ENCODE results near the gene CUX1. TPM values are rescaled to one million over a fixed set of nuclear protein-coding genes. Genes with fewer than 3 reads are reported as not detected.

Gene CUX1
- total RNA-seq, 1 experiment from 2014 or later: 53.5 TPM

DNA sequence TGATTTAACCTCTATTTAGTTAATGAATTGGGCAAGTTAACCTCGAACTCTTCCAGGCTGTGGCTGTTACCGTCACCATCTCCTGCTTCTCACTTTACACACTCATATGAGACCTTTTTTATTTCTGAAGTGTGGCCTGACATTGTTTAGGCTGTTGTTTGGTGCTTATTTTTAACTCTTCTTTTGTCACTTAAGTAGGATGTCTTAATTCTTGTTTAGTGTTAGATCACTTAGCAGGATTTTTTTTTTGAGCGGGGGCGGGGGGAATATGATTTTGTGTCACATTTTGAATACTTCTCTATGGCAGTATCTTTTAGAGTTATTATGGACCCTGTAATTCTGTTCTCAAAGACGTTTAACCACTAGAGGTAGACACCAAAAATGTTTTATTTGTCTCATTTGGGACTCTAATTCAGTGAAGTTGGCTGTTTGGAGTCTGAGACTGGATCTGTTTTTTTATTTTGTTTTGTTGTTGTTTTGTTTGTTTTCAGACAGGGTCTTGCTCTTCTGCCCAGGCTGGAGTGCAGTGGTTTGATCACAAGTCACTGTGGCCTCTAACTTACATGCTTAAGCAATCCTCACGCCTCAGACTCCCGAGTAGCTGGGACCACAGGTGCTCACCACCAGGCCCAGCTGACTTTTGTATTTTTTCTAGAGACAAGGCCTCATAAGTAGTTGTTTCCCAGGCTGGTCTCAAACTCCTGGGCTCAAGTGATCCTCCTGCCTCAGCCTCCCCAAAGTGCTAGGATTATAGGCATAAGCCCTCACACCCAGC lies 73.5 kb downstream of the CUX1 start:
- no peaks in the 10 kb centered on the region for H4K20me1 ChIP-seq (ENCODE audit: control insufficient read depth, insufficient read depth, insufficient read length)
- H4K8ac ChIP-seq (replicated peaks; ENCODE audit: insufficient read length, low read depth, low read length): no peak overlapping the region
- peak overlapping the region in 2 of 3 experiments; percentile 0 to 10; a peak in 3 of 7 replicates for H3K27ac Mint-ChIP-seq

More for the DNA sequence above, 73.5 kb downstream of the CUX1 start:
- H3K79me2 ChIP-seq (ENCODE audit: insufficient read depth, low read length): peaks cover 40% of the 10 kb centered on the region; the same call in 1 of the 2 replicates
- no peak overlapping the region for H2BK15ac ChIP-seq (ENCODE audit: low read depth, low read length)
- H3K9me3 Mint-ChIP-seq: no peaks in the 10 kb centered on the region
- H2AFZ ChIP-seq (ENCODE audit: low read length): no peak overlapping the region
- peaks cover 29 to 30% of the 10 kb centered on the region in 2 experiments for H3K4me1 Mint-ChIP-seq
- DNase-seq: no peak
- H3K27me3 ChIP-seq (ENCODE audit: insufficient read depth, low read length): no peaks in the 10 kb centered on the region
- no peak overlapping the region for H4K5ac ChIP-seq (ENCODE audit: insufficient read length, low read depth, low read length)
- no peak overlapping the region for H3K18ac ChIP-seq (ENCODE audit: insufficient read length, low read depth, low read length)
- no peaks in the 10 kb centered on the region for H3K4me1 ChIP-seq (ENCODE audit: insufficient read depth, low read length)
- H2BK5ac ChIP-seq (ENCODE audit: insufficient read length, low read length): no peak overlapping the region
- no peaks in the 10 kb centered on the region for H3K27me3 Mint-ChIP-seq (ENCODE audit: low read depth)
- TF ChIP-seq, protein P1, sequence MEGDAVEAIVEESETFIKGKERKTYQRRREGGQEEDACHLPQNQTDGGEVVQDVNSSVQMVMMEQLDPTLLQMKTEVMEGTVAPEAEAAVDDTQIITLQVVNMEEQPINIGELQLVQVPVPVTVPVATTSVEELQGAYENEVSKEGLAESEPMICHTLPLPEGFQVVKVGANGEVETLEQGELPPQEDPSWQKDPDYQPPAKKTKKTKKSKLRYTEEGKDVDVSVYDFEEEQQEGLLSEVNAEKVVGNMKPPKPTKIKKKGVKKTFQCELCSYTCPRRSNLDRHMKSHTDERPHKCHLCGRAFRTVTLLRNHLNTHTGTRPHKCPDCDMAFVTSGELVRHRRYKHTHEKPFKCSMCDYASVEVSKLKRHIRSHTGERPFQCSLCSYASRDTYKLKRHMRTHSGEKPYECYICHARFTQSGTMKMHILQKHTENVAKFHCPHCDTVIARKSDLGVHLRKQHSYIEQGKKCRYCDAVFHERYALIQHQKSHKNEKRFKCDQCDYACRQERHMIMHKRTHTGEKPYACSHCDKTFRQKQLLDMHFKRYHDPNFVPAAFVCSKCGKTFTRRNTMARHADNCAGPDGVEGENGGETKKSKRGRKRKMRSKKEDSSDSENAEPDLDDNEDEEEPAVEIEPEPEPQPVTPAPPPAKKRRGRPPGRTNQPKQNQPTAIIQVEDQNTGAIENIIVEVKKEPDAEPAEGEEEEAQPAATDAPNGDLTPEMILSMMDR (conservative IDR thresholded peaks at IDR 0.05): no peak
- no peak overlapping the region for H3K14ac ChIP-seq (ENCODE audit: insufficient read depth, low read length)
- H3T11ph ChIP-seq (ENCODE audit: low read length): no peak overlapping the region
- no peak overlapping the region for H3K4me2 ChIP-seq (ENCODE audit: insufficient read depth, insufficient read length, low read length)
- H3K79me1 ChIP-seq (ENCODE audit: insufficient read depth, low read depth, low read length, poor library complexity, severe bottlenecking): peaks cover 15% of the 10 kb centered on the region
- no peak overlapping the region for H3K56ac ChIP-seq (ENCODE audit: insufficient read length, low read depth, low read length)
- no peaks in the 10 kb centered on the region for H3K23me2 ChIP-seq (ENCODE audit: insufficient read length, low read depth, low read length, poor library complexity, severe bottlenecking)
- H3K4me3 Mint-ChIP-seq: no peak overlapping the region
- H4K91ac ChIP-seq (ENCODE audit: insufficient read length, low read depth, low read length): no peak overlapping the region
- no CpG with 5 or more reads among the region's 7 CpGs for WGBS (ENCODE audit: extremely low coverage, insufficient read length, low lambda C conversion rate)
- peaks cover 0 to 5% (median 4%) of the 10 kb centered on the region in 3 experiments; a peak in 3 of 7 replicates for H3K36me3 Mint-ChIP-seq (ENCODE audit: insufficient read depth in 1 of 3, low read depth in 3 of 3)
- no peak overlapping the region for H2BK12ac ChIP-seq (ENCODE audit: insufficient read length, low read depth, low read length)
- no peak overlapping the region for H2BK120ac ChIP-seq (ENCODE audit: low read depth, low read length, poor library complexity, severe bottlenecking)
- H3K9me3 ChIP-seq (ENCODE audit: control insufficient read depth, low read depth, low read length): no peaks in the 10 kb centered on the region
- H2AK5ac ChIP-seq (ENCODE audit: insufficient read length, low read length): no peak overlapping the region
- H3K4ac ChIP-seq (ENCODE audit: low read depth, low read length): no peak overlapping the region
- no peak overlapping the region for H2BK20ac ChIP-seq (ENCODE audit: low read depth, low read length, poor library complexity, severe bottlenecking)
- no peak overlapping the region for H3K23ac ChIP-seq (ENCODE audit: insufficient read length, low read depth, low read length)
- no peak overlapping the region for H3K27ac ChIP-seq (ENCODE audit: insufficient read length, low read depth, low read length)
- H3K9ac ChIP-seq (ENCODE audit: extremely low read depth, insufficient read length, low read length): no peak overlapping the region

Measured in H9 (cell line).